Islet precursor cell (in vitro differentiated cells): Measurements from ENCODE around the gene KCP.
"Not testable (repeated sequence)": the region's sequence is repeated elsewhere in the genome, so short reads cannot be mapped to it uniquely, and the experiment has no call there.

ENCODE experiments used
- DNase-seq: peaks from one replicate; pipeline ENCODE4 v3.0.0-alpha.2; 2018

Gene KCP

GRCh38 chr7:128910569-128910945, at the start of gene KCP:
TSS of gene KCP (minus strand) at chr7:128910709. CDS start at chr7:128910676, 33 bp downstream.
- DNase-seq: peak; percentile 82

GRCh38 chr7:128959296-128959695, 48.8 kb upstream of the KCP start:
- no peak for DNase-seq

- DNase-seq: no peak
Measured at GRCh38 chr7:128955981-128956380, 45.5 kb upstream of the KCP start.

- DNase-seq: no peak
Measured at GRCh38 chr7:128954830-128955802, 44.6 kb upstream of the KCP start.

GRCh38 chr7:128954150-128954549, 43.6 kb upstream of the KCP start:
- no peak for DNase-seq

- DNase-seq: no peak
Measured at GRCh38 chr7:128951296-128951695, 40.8 kb upstream of the KCP start.

GRCh38 chr7:128948976-128949760, 38.7 kb upstream of the KCP start:
- DNase-seq: no peak

- peak; percentile 55 for DNase-seq
Measured at GRCh38 chr7:128948312-128948973, 37.9 kb upstream of the KCP start.

GRCh38 chr7:128947854-128948253, 37.3 kb upstream of the KCP start:
- peak; percentile 54 for DNase-seq

GRCh38 chr7:128946936-128947830, 36.7 kb upstream of the KCP start:
- peak; percentile 56 for DNase-seq

GRCh38 chr7:128945668-128946366, 35.3 kb upstream of the KCP start:
- peak; percentile 55 for DNase-seq

- no peak for DNase-seq
Measured at GRCh38 chr7:128944487-128945236, 34.2 kb upstream of the KCP start.

- DNase-seq: not testable (repeated sequence)
Measured at GRCh38 chr7:128943251-128943650, 32.7 kb upstream of the KCP start.

GRCh38 chr7:128941946-128942526, 31.5 kb upstream of the KCP start:
- DNase-seq: peak; percentile 46

- peak; percentile 29 for DNase-seq
Measured at GRCh38 chr7:128941323-128941890, 30.9 kb upstream of the KCP start.

GRCh38 chr7:128940494-128941322, 30.2 kb upstream of the KCP start:
- peak; percentile 55 for DNase-seq

GRCh38 chr7:128939861-128940410, 29.4 kb upstream of the KCP start:
- DNase-seq: peak; percentile 51

- peak; percentile 51 for DNase-seq
Measured at GRCh38 chr7:128939075-128939860, 28.8 kb upstream of the KCP start.
